ENCODE measurements around the gene SMPD2. TPM values are rescaled to one million over a fixed set of nuclear protein-coding genes. Genes with fewer than 3 reads are reported as not detected.

SMPD2 gene
- total RNA-seq, 1 experiment from 2014 or later: 8.2 TPM

DNA sequence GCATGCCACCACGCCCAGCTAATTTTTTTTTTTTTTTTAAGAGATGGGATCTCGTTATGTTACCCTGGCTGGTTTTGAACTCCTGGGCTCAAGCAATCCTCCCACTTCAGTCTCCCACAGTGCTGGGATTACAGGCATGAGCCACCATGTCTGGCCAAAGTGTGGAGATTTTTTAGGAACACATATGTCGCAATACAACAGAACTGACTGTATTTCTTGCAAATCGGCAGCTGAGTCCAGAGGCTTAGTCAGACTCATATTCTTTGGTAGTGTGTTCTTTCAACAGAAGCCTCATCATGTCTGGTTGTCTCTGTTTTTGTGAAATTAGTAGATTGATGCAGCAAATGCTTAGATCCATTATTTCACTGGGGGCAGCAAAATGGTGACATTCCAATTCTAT lies 34.3 kb upstream of the SMPD2 start:
- Histone ChIP-seq H4K20me1 (ENCODE audit: insufficient read depth) (no peaks in the 10 kb centered on the region), H3K4me1 (replicated peaks; ENCODE audit: insufficient read depth) (no peaks in the 10 kb centered on the region), H3K27ac (no peak overlapping the region), H3F3A (ENCODE audit: insufficient read depth, low read depth) (no peaks in the 10 kb centered on the region), H3K9me2 (ENCODE audit: insufficient read depth) (no peaks in the 10 kb centered on the region), H2AFZ (no peak overlapping the region), H3K4me3 (no peak overlapping the region), H3K79me2 (ENCODE audit: low read depth) (no peaks in the 10 kb centered on the region), H3K36me3 (ENCODE audit: low read depth) (no peaks in the 10 kb centered on the region), H3K4me2 (no peak overlapping the region), H3K27me3 (ENCODE audit: insufficient read depth, low read depth) (no peaks in the 10 kb centered on the region), H3K9me3 (ENCODE audit: insufficient read depth, low read depth) (no peaks in the 10 kb centered on the region)
- POLR2A ChIA-PET (ENCODE audit: unreplicated experiment): no interaction called here
- TF ChIP-seq, protein P1, sequence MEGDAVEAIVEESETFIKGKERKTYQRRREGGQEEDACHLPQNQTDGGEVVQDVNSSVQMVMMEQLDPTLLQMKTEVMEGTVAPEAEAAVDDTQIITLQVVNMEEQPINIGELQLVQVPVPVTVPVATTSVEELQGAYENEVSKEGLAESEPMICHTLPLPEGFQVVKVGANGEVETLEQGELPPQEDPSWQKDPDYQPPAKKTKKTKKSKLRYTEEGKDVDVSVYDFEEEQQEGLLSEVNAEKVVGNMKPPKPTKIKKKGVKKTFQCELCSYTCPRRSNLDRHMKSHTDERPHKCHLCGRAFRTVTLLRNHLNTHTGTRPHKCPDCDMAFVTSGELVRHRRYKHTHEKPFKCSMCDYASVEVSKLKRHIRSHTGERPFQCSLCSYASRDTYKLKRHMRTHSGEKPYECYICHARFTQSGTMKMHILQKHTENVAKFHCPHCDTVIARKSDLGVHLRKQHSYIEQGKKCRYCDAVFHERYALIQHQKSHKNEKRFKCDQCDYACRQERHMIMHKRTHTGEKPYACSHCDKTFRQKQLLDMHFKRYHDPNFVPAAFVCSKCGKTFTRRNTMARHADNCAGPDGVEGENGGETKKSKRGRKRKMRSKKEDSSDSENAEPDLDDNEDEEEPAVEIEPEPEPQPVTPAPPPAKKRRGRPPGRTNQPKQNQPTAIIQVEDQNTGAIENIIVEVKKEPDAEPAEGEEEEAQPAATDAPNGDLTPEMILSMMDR (conservative IDR thresholded peaks at IDR 0.05): no peak
- TF ChIP-seq EZH2 (IDR thresholded peaks at IDR 0.05; ENCODE audit: low read depth): no peak
- no TSS peak for BruUV-seq (replicated peaks)
- intact Hi-C loops (cut with micrococcal nuclease; ENCODE audit: unreplicated experiment): no loop called here
- CTCF ChIA-PET: no interaction called here
- DNase-seq: no peak

GRCh38 chr6:109411034-109411433 lies 29.5 kb upstream of the SMPD2 start:
- Histone ChIP-seq H2AFZ (no peak overlapping the region), H3K4me3 (no peak overlapping the region), H3F3A (ENCODE audit: insufficient read depth, low read depth) (no peaks in the 10 kb centered on the region), H3K4me2 (no peak overlapping the region), H3K27me3 (ENCODE audit: insufficient read depth, low read depth) (no peaks in the 10 kb centered on the region), H3K27ac (no peak overlapping the region), H3K9me3 (ENCODE audit: insufficient read depth, low read depth) (no peaks in the 10 kb centered on the region), H3K79me2 (ENCODE audit: low read depth) (no peaks in the 10 kb centered on the region), H3K36me3 (ENCODE audit: low read depth) (no peaks in the 10 kb centered on the region), H3K4me1 (replicated peaks; ENCODE audit: insufficient read depth) (no peaks in the 10 kb centered on the region), H3K9me2 (ENCODE audit: insufficient read depth) (no peaks in the 10 kb centered on the region), H4K20me1 (ENCODE audit: insufficient read depth) (no peaks in the 10 kb centered on the region)
- POLR2A ChIA-PET (ENCODE audit: unreplicated experiment): no interaction called here
- DNase-seq: no peak
- no TSS peak for BruUV-seq (replicated peaks)
- CTCF ChIA-PET: no interaction called here
- TF ChIP-seq EZH2 (IDR thresholded peaks at IDR 0.05; ENCODE audit: low read depth): no peak
- TF ChIP-seq, protein P1 (conservative IDR thresholded peaks at IDR 0.05): no peak
- intact Hi-C loops (cut with micrococcal nuclease; ENCODE audit: unreplicated experiment): no loop called here

GRCh38 chr6:109417646-109418045 lies 22.9 kb upstream of the SMPD2 start:
- Histone ChIP-seq H3F3A (ENCODE audit: insufficient read depth, low read depth) (peaks cover 11% of the 10 kb centered on the region), H3K4me1 (replicated peaks; ENCODE audit: insufficient read depth) (peaks cover 13% of the 10 kb centered on the region), H3K27me3 (ENCODE audit: insufficient read depth, low read depth) (no peaks in the 10 kb centered on the region), H3K79me2 (ENCODE audit: low read depth) (no peaks in the 10 kb centered on the region), H3K9me2 (ENCODE audit: insufficient read depth) (no peaks in the 10 kb centered on the region), H3K27ac (no peak overlapping the region), H3K4me3 (no peak overlapping the region), H3K36me3 (ENCODE audit: low read depth) (no peaks in the 10 kb centered on the region), H4K20me1 (ENCODE audit: insufficient read depth) (no peaks in the 10 kb centered on the region), H2AFZ (no peak overlapping the region), H3K4me2 (no peak overlapping the region), H3K9me3 (ENCODE audit: insufficient read depth, low read depth) (no peaks in the 10 kb centered on the region)
- intact Hi-C loops (cut with micrococcal nuclease; ENCODE audit: unreplicated experiment): no loop called here
- CTCF ChIA-PET: no interaction called here
- POLR2A ChIA-PET (ENCODE audit: unreplicated experiment): no interaction called here
- BruUV-seq (replicated peaks): no TSS peak
- no peak for TF ChIP-seq EZH2 (IDR thresholded peaks at IDR 0.05; ENCODE audit: low read depth)
- TF ChIP-seq, protein P1 (conservative IDR thresholded peaks at IDR 0.05): no peak
- DNase-seq: no peak

All from PC-9 (cell line).